Measurements from ENCODE around the gene MXD3. TPM values are rescaled to one million over a fixed set of nuclear protein-coding genes. Genes with fewer than 3 reads are reported as not detected.
"Not testable (repeated sequence)": the region's sequence is repeated elsewhere in the genome, so short reads cannot be mapped to it uniquely, and the experiment has no call there.

MXD3 gene
- total RNA-seq, 1 donor from 2014 or later = 1.9 TPM

DNA sequence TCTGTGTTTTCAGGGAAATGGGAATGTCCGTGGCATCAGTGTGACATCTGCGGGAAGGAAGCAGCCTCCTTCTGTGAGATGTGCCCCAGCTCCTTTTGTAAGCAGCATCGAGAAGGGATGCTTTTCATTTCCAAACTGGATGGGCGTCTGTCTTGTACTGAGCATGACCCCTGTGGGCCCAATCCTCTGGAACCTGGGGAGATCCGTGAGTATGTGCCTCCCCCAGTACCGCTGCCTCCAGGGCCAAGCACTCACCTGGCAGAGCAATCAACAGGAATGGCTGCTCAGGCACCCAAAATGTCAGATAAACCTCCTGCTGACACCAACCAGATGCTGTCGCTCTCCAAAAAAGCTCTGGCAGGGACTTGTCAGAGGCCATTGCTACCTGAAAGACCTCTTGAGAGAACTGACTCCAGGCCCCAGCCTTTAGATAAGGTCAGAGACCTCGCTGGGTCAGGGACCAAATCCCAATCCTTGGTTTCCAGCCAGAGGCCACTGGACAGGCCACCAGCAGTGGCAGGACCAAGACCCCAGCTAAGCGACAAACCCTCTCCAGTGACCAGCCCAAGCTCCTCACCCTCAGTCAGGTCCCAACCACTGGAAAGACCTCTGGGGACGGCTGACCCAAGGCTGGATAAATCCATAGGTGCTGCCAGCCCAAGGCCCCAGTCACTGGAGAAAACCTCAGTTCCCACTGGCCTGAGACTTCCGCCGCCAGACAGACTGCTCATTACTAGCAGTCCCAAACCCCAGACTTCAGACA is 17.7 kb downstream of the MXD3 start:
- no peak for DNase-seq (ENCODE audit: low spot score)
- intact Hi-C loops (cut with DNase I) = no loop called here

DNA sequence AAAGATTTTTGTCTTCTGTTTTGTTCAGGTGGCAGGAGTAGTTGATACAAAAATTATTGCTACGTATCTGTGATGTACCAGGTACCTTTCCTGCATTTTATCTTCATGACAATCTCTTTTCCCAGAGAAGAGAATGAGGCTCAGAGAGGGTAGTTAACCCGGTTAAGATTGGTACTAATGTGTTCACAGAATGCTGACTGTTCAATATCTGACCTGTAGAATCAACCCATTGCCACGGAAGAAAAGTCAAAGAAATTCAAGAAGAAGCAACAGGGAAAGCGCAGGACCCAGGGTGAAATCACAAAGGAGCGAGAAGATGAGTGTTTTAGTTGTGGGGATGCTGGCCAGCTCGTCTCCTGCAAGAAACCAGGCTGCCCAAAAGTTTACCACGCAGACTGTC is 20.0 kb downstream of the MXD3 start:
- intact Hi-C loops (cut with DNase I) = no loop called here
- no peak for DNase-seq (ENCODE audit: low spot score)

DNA sequence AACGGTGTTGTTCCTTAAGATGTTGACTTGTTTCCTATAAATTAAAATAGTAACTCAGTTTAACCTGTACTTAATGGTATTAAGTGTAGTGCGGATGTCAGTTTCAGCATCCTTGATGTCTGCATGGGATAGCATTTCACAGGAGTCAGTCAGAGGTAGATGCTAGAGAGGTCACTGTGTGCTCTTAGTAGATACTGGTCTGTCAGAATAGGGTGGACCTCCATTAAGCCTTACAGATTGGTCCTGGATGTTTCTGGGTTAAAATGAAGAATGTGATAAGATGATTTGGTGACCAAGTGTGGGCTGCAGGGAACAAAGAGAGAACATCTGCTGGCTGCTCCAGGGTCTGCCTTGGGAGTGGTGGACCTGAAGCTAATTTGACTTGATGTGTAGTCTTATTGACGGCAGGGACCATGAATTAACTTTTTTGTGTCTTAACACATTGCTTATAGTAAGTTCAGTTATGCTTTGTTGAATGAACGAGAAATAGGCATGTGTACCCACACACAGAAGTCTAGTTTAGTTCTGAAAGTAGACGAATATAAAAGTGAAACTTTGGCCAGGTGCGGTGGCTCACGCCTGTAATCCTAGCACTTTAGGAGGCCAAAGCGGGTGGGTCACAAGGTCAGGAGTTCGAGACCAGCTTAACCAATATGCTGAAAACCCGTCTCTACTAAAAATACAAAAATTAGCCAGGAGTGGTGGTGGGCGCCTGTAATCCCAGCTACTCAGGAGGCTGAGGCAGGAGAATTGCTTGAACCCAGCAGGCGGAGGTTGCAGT is 20.7 kb downstream of the MXD3 start:
- intact Hi-C loops (cut with DNase I) = no loop called here
- DNase-seq (ENCODE audit: low spot score) = no peak

DNA sequence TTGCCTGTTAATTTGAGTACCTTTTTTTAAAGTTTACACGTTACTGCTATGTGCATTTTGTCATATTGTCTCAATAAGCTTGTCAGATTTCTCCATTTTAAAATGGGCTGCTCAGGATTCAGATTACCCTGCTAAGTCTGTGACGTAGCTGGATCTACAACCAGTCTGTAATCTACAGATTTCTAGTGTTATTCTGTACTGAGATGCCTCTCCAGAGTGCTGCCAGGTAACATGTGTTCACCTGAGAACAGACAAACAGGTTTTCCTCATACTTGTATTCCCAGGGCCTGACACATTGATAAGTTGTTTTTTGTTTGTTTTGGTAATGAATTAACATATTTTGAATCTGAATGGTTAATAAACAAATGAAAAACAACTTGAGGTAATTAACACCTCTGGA is 23.5 kb downstream of the MXD3 start:
- no peak for DNase-seq (ENCODE audit: low spot score)
- intact Hi-C loops (cut with DNase I) = no loop called here

DNA sequence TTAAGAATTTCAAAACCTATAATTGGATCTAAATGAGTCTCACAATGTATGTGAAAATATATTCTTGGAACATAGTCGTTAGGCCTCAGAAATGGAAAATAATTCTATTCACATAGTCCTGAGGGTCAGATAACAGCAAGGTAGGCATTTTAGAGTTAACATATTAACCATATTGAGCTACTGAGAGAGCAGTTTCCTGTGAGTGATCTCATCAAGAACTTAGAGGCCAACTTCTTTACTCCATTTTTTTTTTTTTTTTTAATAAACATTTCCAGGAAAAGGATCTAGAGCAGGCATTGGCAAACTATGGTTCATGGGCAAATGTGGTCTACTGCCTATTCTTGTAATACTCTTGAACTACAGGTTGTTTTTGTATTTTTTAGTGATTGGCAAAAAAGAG is 34.8 kb downstream of the MXD3 start:
- intact Hi-C loops (cut with DNase I) = no loop called here
- DNase-seq (ENCODE audit: low spot score) = no peak

DNA sequence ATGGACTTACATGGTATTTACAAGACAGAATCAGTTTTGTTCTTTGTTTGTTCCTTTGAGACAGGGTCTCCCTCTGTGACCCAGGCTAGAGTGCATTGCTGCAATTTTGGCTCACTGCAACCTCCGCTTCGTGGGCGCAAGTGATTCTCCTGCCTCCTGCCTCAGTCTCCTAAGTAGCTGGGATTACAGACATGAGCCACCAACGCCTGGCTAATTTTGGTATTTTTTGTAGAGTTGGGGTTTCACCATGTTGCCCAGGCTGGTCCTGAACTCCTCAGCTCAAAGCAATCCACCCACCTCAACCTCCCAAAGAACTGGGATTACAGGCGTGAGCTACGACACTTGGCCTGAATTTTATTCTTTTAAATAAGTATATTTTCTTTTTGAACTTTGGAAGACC is 35.8 kb downstream of the MXD3 start:
- no peak for DNase-seq (ENCODE audit: low spot score)
- intact Hi-C loops (cut with DNase I) = no loop called here

DNA sequence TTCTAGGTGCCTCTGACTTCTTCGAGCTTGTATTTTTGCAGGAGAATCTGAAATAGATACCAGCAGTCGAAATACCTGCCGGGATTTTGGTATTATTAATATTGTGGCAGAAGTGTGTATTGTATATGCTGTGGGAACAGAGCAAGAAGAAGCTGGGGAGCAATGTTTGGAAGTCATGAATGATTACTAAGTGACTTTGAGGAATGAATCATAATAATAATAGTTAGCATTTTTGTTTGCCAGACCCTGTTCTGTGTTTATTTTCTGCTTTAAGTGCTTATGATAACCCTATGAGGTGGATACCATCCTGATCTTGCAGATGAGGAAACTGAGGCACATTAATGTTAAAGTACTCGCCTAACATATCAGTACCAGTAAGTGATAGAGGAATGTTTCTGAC is 40.6 kb downstream of the MXD3 start:
- intact Hi-C loops (cut with DNase I) = no loop called here
- no peak for DNase-seq (ENCODE audit: low spot score)

DNA sequence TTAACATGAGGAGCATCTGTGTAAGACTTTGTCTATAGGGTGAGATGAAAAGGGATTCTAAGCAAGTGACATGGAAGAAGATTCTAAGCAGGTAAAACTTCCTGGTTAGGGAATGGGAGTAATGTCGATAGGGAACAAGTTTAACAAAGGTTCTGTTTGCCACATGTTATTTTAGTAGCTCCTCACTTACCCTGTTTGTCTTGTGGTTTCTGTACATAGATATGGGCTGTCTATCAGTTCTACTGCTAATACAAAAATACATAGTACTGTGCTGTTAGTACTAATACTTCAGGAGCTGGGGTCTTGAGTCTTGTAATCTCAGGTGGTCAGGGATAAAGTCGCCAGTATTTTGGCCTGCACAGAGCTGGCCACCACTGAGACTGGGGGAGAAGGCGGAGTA is 41.0 kb downstream of the MXD3 start:
- intact Hi-C loops (cut with DNase I) = no loop called here
- DNase-seq (ENCODE audit: low spot score) = no peak

DNA sequence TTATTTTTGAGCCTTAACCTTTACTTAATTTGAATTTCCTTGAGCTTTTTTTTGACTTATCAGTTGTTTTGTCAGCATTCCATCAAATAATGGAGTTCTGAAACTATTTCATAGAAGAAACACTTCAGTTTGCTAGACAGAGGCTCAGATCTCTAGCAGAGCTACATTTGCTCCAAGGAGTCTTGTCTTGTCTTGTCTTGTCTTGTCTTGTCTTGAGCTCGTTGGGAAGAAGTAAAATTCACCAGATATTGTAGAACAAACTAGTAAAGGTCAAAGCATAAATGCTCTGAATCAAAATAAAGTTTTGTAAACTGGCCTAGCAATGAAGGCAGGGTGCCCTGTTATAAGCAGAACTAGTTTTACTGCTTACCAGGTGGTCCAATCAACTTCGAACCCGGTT is 41.7 kb downstream of the MXD3 start:
- no peak for DNase-seq (ENCODE audit: low spot score)
- intact Hi-C loops (cut with DNase I) = no loop called here

DNA sequence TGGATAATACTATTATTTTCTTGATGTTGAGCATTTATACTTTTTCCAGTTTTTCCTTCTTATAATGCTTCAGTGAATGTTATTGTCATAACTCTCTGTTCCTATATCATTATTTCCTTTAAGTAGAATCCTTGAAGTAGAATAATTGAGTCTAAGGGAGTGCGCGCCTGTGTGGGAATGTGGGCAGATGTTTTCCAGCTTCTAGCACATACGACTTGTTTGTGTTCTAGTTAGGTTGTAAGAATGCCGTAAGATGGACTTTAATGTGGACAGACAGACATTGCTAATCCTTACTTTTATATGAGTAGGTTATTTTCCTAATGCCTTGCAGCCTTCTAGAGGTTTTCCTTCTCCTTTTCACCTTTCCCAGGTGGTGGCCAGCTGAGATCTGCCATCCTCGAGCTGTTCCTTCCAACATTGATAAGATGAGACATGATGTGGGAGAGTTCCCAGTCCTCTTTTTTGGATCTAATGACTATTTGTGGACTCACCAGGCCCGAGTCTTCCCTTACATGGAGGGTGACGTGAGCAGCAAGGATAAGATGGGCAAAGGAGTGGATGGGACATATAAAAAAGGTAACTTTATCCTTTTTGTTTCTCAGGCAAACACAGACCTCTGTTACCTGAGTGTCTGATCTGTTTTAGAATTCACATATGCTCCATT is 42.3 kb downstream of the MXD3 start:
- intact Hi-C loops (cut with DNase I) = no loop called here
- no peak for DNase-seq (ENCODE audit: low spot score)

DNA sequence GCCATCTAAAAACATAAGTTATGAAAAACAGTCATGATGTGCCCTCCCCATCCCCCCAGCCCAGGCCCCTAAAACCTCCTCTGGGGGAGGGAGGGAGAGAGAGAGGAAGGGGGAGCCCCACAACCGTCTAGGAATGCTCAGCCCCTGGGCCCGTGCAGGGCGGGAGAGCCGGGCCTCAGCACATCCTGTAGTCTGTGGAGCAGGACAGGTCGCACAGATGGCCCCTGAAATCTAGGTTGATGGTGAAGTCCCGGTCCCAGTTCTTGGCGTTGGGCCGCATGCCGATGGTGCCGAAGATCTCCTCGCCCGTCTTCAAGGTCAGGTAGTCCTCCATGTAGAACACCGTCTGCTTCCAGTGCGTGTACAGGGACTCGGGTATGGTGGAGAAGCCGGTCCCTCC is 46.3 kb downstream of the MXD3 start:
- no peak for DNase-seq (ENCODE audit: low spot score)
- intact Hi-C loops (cut with DNase I) = no loop called here

DNA sequence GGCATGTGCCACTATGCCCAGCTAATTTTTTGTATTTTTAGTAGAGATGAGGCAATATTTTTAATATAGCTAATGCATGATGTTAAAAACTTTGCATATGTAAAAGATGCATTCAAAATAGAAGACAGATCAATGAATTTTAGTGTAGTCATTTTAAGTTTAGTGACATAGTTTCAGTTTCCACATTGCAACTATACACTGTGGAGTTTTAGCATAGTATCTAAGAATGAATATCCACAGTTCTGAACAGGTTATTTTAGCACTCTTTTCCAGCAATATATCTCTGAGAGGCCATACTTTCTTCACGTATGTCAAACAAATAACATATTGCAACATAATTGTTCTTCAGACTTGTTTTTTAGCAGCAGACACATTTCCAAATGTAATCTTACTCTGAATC is 47.5 kb downstream of the MXD3 start:
- no peak for DNase-seq (ENCODE audit: low spot score)
- intact Hi-C loops (cut with DNase I) = no loop called here

DNA sequence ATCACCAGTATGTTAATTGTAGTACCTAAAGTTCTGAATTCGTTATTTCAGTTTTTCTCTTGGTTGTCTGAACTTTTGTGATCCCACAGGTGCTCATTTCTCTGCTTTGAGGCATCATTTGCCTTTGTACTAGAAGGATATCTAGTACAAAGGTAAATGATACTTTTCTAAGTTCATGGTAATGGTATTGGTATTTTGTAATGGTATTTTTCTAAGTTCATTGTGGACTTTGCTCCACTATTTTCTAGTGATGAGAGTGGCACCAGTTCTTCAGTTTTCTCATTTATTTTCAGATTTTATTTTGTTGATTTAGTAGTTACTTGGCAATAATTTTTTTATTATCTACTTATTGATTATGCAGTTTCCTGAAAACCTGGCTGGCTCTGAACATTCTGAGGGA is 50.2 kb downstream of the MXD3 start:
- no peak for DNase-seq (ENCODE audit: low spot score)
- intact Hi-C loops (cut with DNase I) = no loop called here

DNA sequence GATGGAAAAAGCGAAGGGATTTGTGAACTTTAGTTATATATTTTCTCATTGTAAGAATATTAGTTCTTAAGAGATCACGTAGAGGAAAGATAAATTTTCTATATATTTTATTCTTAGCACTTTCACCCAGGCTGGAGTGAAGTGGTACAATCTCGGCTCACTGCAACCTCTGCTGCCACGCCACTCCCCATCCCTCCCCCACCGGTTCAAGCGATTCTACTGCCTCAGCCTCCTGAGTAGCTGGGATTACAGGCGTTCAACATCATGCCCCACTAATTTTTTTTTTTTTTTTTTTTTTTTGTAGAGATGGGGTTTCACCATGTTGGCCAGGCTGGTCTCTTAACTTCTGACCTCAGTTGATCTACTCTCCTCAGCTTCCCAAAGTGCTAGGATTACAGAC is 50.7 kb downstream of the MXD3 start:
- DNase-seq (ENCODE audit: low spot score) = no peak
- intact Hi-C loops (cut with DNase I) = no loop called here

DNA sequence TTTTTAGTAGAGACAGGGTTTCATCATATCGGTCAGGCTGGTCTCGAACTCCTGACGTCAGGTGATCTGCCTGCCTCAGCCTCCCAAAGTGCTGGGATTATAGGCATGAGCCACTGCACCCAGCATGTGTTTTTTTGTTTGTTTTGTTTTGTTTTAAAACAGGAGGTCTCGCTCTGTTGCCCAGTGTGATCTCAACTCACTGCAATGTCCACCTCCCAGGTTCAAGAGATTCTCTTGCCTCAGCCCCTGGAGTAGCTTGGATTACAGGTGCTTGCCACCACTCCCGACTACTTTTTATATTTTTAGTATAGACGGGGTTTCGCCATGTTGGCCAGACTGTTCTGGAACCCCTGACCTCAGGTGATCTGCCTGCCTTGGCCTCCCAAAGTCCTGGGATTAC is 53.0 kb downstream of the MXD3 start:
- DNase-seq (ENCODE audit: low spot score); intact Hi-C loops (cut with DNase I): not testable (repeated sequence)

Other genes with a start within 250 kb of the MXD3 start
- gene FGFR4, start 225.0 kb downstream of the MXD3 start, total RNA-seq = 0.40 TPM
- gene NSD1, start 178.1 kb downstream of the MXD3 start, total RNA-seq = 53.9 TPM
- 19.0 TPM for gene RAB24, start 8.2 kb downstream of the MXD3 start, total RNA-seq
- gene PRELID1, start 8.1 kb downstream of the MXD3 start, total RNA-seq = 49.8 TPM
- gene LMAN2, start 39.8 kb upstream of the MXD3 start, total RNA-seq = 67.5 TPM
- 4.3 TPM for gene RGS14, start 46.0 kb upstream of the MXD3 start, total RNA-seq
- gene SLC34A1, start 72.5 kb upstream of the MXD3 start, total RNA-seq = not detected
- gene PFN3, start 88.8 kb upstream of the MXD3 start, total RNA-seq = not detected
- gene F12, start 97.7 kb upstream of the MXD3 start, total RNA-seq = not detected
- gene GRK6, start 114.8 kb upstream of the MXD3 start, total RNA-seq = 20.2 TPM
- 5.1 TPM for gene PRR7, start 134.9 kb upstream of the MXD3 start, total RNA-seq
- gene DBN1, start 161.7 kb upstream of the MXD3 start, total RNA-seq = 27.5 TPM
- 133 TPM for gene PDLIM7, start 185.7 kb upstream of the MXD3 start, total RNA-seq
- gene DOK3, start 197.9 kb upstream of the MXD3 start, total RNA-seq = 4.7 TPM
- 37.9 TPM for gene DDX41, start 205.1 kb upstream of the MXD3 start, total RNA-seq
- gene FAM193B, start 242.7 kb upstream of the MXD3 start, total RNA-seq = 25.4 TPM